Endodermal cell (in vitro differentiated cells): ENCODE measurements around the gene BAMBI. TPM values are rescaled to one million over a fixed set of nuclear protein-coding genes. Genes with fewer than 3 reads are reported as not detected.

ENCODE experiments used
- DNase-seq: peaks from one replicate; pipeline ENCODE4 v3.0.0-alpha.2; 2017
- H3K27ac ChIP-seq: 2 replicates; pipeline ENCODE4 v1.5.1; 2013; ENCODE audit warnings: mild to moderate bottlenecking, low read depth, low read length, moderate library complexity
- H3K27me3 ChIP-seq: 2 replicates; pipeline ENCODE4 v1.6.1; 2013; ENCODE audit warnings: mild to moderate bottlenecking, low read length, moderate library complexity; ENCODE audit not compliant: insufficient read depth, control insufficient read depth, poor library complexity, severe bottlenecking
- H3K36me3 ChIP-seq: 2 replicates; pipeline ENCODE4 v1.7.0; 2013; ENCODE audit warnings: mild to moderate bottlenecking, low read length, moderate library complexity; ENCODE audit not compliant: control insufficient read depth, insufficient read depth
- H3K4me1 ChIP-seq: one replicate; pipeline ENCODE4 v1.7.0; 2013; ENCODE audit warnings: low read length; ENCODE audit not compliant: control insufficient read depth, insufficient read depth
- H3K4me3 ChIP-seq: 2 replicates; pipeline ENCODE4 v1.5.1; 2013; ENCODE audit warnings: mild to moderate bottlenecking, low read length, moderate library complexity
- H3K9ac ChIP-seq: 2 replicates; pipeline ENCODE4 v1.6.1; 2013; ENCODE audit warnings: mild to moderate bottlenecking, low read length, moderate library complexity; ENCODE audit not compliant: poor library complexity, severe bottlenecking; ENCODE audit errors: extremely low read depth
- H3K9me3 ChIP-seq: 2 replicates; pipeline ENCODE4 v1.6.1; 2013; ENCODE audit warnings: mild to moderate bottlenecking, low read length, moderate library complexity; ENCODE audit not compliant: control insufficient read depth
- H3K27ac Mint-ChIP-seq: 2 replicates; pipeline ENCODE4 v1.8.0; 2020; ENCODE audit warnings: mixed read lengths
- H3K27me3 Mint-ChIP-seq: 2 replicates; pipeline ENCODE4 v1.8.0; 2021; ENCODE audit warnings: mild to moderate bottlenecking, mixed read lengths; ENCODE audit not compliant: insufficient read depth
- H3K36me3 Mint-ChIP-seq: 2 replicates; pipeline ENCODE4 v1.8.0; 2020; ENCODE audit warnings: low read depth, mixed read lengths
- H3K4me1 Mint-ChIP-seq: 2 replicates; pipeline ENCODE4 v1.8.0; 2020; ENCODE audit warnings: mixed read lengths
- H3K4me3 Mint-ChIP-seq: 2 replicates; pipeline ENCODE4 v1.8.0; 2020; ENCODE audit warnings: mild to moderate bottlenecking, moderate library complexity, mixed read lengths
- H3K9me3 Mint-ChIP-seq: 2 replicates; pipeline ENCODE4 v1.8.0; 2020; ENCODE audit warnings: mild to moderate bottlenecking, mixed read lengths
- CTCF ChIP-seq: fragments of 200-600 bp; sonication (generic); conservative IDR thresholded peaks from 2 replicates; pipeline ENCODE4 v1.5.0; 2021; ENCODE audit warnings: antibody characterized with exemption, mild to moderate bottlenecking
- WGBS, 2 experiments: methylation state at CpG; one replicate each; pipeline versions ENCODE4 v1.1.5 to v1.1.7; 2013; ENCODE audit warnings: missing lambda C conversion rate in 2 of 2, mixed read lengths in 1 of 2; ENCODE audit not compliant: insufficient coverage in 1 of 2, insufficient read length in 1 of 2; 5-methylcytosine and 5-hydroxymethylcytosine counted together
- total RNA-seq, 2 donors: library from RNA; stranded (reverse); fragmentation: NEBNext Ultra II Directional in 1 of 2; extraction: Animal tissue kit (Norgen Biotek cat#: 25700) in 1 of 2; gene quantifications; 2 replicates in 1 of 2; 3 replicates in 1 of 2; pipeline ENCODE4 v1.2.1, GENCODE V29; 2021

BAMBI gene
- total RNA-seq, 2 donors from 2014 or later: 41.4 to 49.2 TPM

GRCh38 chr10:28681291-28681763 lies 4.0 kb downstream of the BAMBI start:
- Mint-ChIP-seq H3K27me3 (no peaks in the 10 kb centered on the region), H3K4me3 (peak overlapping the region; percentile 90), H3K9me3 (no peaks in the 10 kb centered on the region), H3K27ac (peak overlapping the region; percentile 14), H3K4me1 (peaks cover 50% of the 10 kb centered on the region), H3K36me3 (peaks cover 47% of the 10 kb centered on the region)
- peak overlapping the region; percentile 96 for H3K4me3 ChIP-seq
- H3K27me3 ChIP-seq: no peaks in the 10 kb centered on the region
- WGBS, 2 experiments: 73 to 74% methylated on average over 4 to 6 of the region's 6 CpGs
- H3K4me1 ChIP-seq: peaks cover 20% of the 10 kb centered on the region
- no peak for TF ChIP-seq CTCF
- no peaks in the 10 kb centered on the region for H3K9me3 ChIP-seq
- H3K27ac ChIP-seq: no peak overlapping the region
- peaks cover 26% of the 10 kb centered on the region for H3K36me3 ChIP-seq
- no peak for DNase-seq
- no peak overlapping the region for H3K9ac ChIP-seq

GRCh38 chr10:28681928-28682750 lies 4.8 kb downstream of the BAMBI start:
- no peak for TF ChIP-seq CTCF
- peaks cover 54% of the 10 kb centered on the region for H3K4me1 Mint-ChIP-seq
- H3K4me3 Mint-ChIP-seq: no peak overlapping the region
- Histone ChIP-seq H3K27me3 (no peaks in the 10 kb centered on the region), H3K4me1 (peaks cover 22% of the 10 kb centered on the region), H3K9ac (no peak overlapping the region), H3K36me3 (peaks cover 26% of the 10 kb centered on the region), H3K27ac (no peak overlapping the region), H3K4me3 (peak overlapping the region; percentile 96), H3K9me3 (no peaks in the 10 kb centered on the region)
- no peaks in the 10 kb centered on the region for H3K9me3 Mint-ChIP-seq
- WGBS, 2 experiments: 94% methylated on average over 14 of the region's 14 CpGs
- H3K27ac Mint-ChIP-seq: no peak overlapping the region
- H3K27me3 Mint-ChIP-seq: no peaks in the 10 kb centered on the region
- peaks cover 47% of the 10 kb centered on the region for H3K36me3 Mint-ChIP-seq
- no peak for DNase-seq

GRCh38 chr10:28684157-28684985 lies 7.0 kb downstream of the BAMBI start:
- Mint-ChIP-seq H3K4me3 (peak overlapping the region; percentile 2), H3K9me3 (no peaks in the 10 kb centered on the region), H3K27ac (peak overlapping the region; percentile 63), H3K4me1 (peaks cover 69% of the 10 kb centered on the region), H3K36me3 (peaks cover 47% of the 10 kb centered on the region), H3K27me3 (no peaks in the 10 kb centered on the region)
- no peak overlapping the region for H3K4me3 ChIP-seq
- DNase-seq: no peak
- no peak for TF ChIP-seq CTCF
- H3K9ac ChIP-seq: no peak overlapping the region
- no peak overlapping the region for H3K27ac ChIP-seq
- no peaks in the 10 kb centered on the region for H3K9me3 ChIP-seq
- WGBS, 2 experiments: 96 to 98% methylated on average over 8 to 13 of the region's 13 CpGs
- H3K27me3 ChIP-seq: no peaks in the 10 kb centered on the region
- H3K36me3 ChIP-seq: peaks cover 26% of the 10 kb centered on the region
- H3K4me1 ChIP-seq: peaks cover 26% of the 10 kb centered on the region
